ENCODE measurements around the gene GABRQ.

The GABRQ gene

DNA sequence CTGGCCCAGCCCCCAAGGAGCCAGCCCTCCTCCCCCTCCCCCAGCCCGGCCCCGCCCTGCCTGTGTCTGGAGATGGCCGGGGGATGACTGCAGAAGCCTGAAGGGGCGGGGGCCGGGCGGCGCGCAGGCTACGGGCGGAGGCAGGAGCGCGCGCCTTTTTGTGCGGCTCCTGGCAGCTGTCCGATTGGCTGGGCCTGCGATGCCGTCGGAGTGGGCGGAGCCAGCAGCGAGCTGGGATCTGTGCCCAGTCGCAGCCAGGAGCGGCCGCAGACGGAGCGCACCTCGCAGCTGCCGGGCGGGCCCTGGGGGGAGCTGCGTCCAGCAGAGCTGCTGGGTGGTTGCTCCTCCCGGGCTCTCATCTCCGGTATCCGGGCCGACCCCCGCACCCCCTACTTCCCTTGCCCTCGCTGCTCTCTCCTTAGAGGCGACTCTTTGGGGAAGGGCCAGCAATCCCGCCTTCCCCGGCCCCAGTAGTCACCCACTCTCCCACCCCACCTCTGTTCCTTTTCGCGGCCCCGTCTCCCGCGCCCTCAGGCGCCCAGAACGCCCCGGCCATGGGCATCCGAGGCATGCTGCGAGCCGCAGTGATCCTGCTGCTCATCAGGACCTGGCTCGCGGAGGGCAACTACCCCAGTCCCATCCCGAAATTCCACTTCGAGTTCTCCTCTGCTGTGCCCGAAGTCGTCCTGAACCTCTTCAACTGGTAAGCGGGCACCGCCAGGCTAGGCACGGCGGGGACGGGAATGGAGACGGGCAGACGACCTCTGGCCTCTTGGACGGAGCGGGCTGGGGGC is at the start of gene GABRQ:
GABRQ (plus strand) TSS at position 247 of the 794 bp plus-strand sequence; CDS start at position 555, 308 bp downstream.
- peak; percentile 97 for DNase-seq (ENCODE audit: low read depth, low spot score)

DNA sequence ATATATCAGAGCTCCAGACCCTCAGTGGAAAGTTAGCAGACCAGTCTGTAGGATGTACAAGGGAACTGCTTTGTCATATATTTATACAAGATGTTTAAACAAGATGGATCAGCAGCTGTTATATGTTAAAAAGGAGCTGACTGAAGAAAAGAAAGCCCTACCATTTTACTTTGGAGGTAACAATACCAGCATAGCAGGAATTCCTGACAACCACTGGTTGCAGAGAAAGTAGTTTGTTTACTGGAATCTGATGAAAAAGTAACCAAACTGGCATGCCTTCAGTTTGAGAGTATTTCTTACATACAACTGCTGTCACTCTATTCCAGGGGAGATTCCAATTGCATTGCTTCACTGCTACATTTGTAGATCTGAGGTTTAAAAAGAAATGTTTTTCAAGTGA is 49.5 kb upstream of the GABRQ start:
- no peak for DNase-seq (ENCODE audit: low read depth, low spot score)

DNA sequence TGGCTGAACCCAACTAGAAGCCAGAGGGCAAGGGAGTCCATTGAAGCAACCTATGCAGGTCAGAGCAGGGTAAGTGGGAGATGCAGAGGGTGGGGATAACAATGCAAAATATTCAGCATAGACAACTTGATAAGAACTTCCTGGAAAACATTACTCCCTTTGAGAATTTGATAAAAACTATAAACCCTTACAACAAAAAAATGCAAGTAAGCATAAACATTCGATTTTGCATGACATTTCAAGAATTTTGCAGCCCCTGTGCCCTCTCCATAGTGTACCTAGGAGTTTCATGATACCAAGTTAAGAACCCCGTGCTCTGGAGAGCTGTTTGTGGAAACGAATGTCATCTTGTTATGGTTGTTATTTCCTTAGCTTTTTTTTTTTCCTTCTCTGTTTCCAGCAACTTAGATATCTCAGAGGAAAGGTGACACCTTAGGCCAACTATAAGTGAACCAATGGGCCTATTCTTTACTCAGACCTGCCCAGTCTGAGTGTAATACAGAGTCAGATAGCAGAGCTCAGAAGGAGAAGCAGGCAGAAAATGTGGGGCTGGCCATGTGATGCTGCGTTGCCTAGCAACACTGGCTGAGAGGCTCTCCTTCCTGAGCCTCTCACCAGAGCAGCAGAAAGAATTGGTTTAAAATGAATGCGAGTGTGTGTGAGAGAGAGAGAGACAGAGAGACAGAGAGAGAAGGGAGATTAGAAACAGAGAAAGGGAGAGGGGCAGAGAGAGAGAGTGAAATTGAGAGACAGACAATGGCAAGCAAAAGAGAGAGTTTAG is 36.7 kb upstream of the GABRQ start:
- peak; percentile 14 for DNase-seq (ENCODE audit: low read depth, low spot score)

DNA sequence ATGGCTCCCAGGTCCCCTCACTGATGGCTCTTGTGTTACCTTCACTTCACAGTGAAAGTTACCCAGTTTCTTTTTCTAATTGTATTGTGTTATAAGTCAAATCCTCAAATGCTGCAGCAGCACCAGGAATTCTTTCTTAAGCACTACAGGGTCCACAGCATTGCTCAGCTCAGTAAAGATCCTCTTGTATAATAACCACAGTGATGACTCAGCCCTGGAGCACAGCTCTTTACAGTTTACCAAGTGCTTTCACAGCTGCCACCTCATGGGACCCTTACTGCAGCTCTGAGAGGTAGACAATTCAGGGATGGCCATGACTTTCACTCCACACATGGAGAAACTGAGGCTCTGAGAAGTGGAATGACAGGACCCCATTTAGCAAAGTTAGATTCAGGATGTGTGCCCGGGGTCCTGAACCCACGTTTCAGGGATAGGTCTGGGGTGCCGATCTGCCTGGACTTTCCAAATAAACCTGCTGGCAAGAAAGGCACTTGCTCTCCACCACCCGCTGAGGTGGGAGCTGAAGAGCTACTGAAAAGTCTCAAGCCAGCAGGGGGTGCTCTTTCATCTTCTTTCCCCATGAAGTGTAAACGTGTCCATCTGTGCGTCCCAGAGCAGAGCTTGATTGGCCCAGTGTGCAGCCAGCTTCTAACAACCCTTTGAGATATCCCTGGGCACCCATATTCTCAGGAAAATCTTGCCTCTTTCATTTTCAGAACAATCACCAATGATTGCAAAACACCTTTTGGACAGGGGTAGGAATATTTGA is 35.7 kb upstream of the GABRQ start:
- peak; percentile 61 for DNase-seq (ENCODE audit: low read depth, low spot score)

GRCh38 chrX:152614791-152615190 is 22.9 kb upstream of the GABRQ start:
- no peak for DNase-seq (ENCODE audit: low read depth, low spot score)

GRCh38 chrX:152619897-152620296 is 17.8 kb upstream of the GABRQ start:
- DNase-seq (ENCODE audit: low read depth, low spot score): no peak

- peak; percentile 52 for DNase-seq (ENCODE audit: low read depth, low spot score)
These were observed 5.1 kb upstream of the GABRQ start for GRCh38 chrX:152632445-152633097.

- DNase-seq (ENCODE audit: low read depth, low spot score): peak; percentile 79
These were observed 1.8 kb upstream of the GABRQ start for GRCh38 chrX:152635941-152636340.

DNA sequence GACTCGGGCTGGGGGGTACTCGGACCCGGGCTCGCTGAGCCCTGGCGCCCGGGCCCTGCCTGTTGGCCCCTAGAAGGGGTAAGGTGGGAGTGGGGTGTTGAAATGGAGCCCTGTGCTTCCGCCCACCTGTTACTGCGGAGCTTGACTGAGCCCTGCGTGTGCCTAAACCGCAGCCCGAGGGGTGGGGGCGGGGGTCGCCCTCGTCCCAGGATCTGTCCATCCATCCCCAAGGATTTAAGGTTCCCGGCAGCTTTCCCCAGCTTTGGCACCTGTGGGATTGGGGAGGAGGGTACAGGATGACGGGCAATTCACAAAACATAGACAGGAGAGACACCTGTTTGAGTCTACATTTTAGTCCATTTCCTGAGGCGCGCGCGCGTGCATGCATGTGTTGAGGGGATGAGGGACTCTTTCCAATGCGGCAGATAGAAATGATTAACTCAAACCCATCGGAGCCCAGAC is 779 bp downstream of the GABRQ start:
- no peak for DNase-seq (ENCODE audit: low read depth, low spot score)

DNA sequence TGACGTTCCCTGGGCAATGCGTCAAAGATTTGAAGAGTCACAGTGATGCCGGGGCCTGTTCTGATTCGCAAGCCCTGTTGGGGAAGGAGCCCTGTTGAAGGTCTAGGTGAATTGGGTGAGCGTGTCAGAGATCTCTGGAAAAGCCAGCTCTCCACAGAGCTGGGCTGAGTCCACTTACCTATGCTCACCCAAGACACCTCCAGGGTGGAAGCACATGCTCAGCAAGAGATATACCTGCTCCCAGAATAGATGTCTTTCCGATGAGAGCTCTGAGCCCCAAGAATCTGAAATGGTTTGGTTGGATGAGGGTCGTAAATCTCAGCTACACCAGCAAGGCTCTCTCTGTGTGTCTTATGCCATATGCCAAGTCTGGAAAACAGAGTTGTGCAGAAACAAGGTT is 1.7 kb downstream of the GABRQ start:
- DNase-seq (ENCODE audit: low read depth, low spot score): no peak

GRCh38 chrX:152640034-152640818 is 2.5 kb downstream of the GABRQ start:
- DNase-seq (ENCODE audit: low read depth, low spot score): no peak

- DNase-seq (ENCODE audit: low read depth, low spot score): peak; percentile 79
These were observed 3.7 kb downstream of the GABRQ start for GRCh38 chrX:152641256-152641875.

GRCh38 chrX:152641996-152642395 is 4.3 kb downstream of the GABRQ start:
- peak; percentile 78 for DNase-seq (ENCODE audit: low read depth, low spot score)

DNA sequence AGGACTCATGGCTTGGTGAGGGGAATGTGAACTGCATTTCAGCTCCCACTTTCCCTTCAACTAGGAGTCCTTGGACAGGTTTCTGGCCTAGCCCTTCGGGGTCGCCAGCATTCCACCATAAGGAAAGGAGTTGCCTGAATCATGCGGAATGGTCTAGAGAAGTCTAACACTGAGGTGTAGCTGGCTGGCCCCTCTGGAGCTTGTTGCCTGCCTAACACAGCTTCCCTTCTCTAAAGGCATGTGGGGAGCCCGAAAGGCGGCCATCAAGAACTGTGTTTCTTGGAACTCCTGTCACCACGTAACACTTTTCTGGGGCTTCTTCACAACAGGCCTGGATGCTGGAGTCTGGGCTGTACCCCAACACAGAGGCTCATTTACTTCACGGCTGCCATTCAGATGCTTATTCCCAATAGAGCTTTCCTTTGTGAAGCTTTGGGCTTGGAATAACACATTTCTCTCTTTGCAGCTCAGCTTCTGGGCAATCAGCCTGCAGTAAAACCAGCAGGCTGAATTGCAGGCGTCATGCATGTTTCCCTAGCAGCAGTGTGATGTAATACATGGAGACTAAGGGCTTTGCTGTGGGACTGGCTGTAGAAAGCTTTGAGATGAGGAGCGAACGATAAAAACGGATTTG is 5.4 kb downstream of the GABRQ start:
- DNase-seq (ENCODE audit: low read depth, low spot score): no peak

- no peak for DNase-seq (ENCODE audit: low read depth, low spot score)
These were observed 9.3 kb downstream of the GABRQ start for GRCh38 chrX:152646961-152647360.

DNA sequence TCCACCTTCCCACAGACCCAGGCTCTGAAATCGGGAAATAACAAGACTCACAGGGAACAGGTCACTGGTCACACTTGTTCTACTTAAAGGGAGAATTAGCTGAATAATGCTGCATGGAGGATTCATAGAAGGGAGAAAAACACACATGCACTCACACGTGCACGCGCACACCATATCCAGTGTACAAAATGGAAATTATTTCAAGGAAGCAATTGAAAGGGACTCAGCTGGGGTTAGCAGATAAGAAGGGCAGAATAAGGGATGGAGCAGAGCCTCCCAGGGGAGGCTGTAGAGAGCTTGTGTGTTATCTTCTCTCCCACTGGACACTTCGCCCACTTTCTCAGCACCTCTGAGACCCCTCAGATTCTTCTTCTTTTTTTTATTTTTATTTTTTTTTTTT is 10.3 kb downstream of the GABRQ start:
- no peak for DNase-seq (ENCODE audit: low read depth, low spot score)

DNA sequence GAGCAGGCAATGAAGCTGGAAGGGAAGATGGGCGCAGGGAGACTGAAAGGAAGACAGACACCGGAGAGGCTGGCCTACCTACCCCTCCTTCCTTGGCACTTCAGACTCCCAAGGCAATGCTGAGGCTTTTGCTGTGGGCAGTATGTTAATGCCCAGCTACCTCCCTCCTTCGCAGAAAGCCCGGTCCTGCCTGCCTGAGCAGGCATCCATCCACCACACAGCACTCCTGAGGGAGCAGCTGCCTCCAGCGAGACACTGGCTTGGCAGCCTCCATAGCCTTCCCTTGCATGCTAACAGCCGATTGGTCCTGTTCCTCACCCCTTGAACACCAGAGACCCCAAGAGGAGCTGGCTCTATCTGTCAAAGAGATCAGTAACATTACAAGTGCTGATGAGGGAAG is 14.4 kb downstream of the GABRQ start:
- no peak for DNase-seq (ENCODE audit: low read depth, low spot score)

DNA sequence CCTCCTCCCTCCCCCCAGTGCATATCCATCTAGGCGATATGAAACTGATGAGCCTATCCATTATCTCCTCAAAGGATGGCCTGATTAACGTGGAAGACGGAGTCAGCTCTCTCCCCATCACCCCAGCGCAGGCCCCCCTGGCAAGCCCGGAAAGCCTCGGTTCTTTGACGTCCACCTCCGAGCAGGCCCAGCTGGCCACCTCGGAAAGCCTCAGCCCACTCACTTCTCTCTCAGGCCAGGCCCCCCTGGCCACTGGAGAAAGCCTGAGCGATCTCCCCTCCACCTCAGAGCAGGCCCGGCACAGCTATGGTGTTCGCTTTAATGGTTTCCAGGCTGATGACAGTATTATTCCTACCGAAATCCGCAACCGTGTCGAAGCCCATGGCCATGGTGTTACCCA is 14.8 kb downstream of the GABRQ start:
- no peak for DNase-seq (ENCODE audit: low read depth, low spot score)

GRCh38 chrX:152656087-152656486 is 18.4 kb downstream of the GABRQ start:
- DNase-seq (ENCODE audit: low read depth, low spot score): no peak

DNA sequence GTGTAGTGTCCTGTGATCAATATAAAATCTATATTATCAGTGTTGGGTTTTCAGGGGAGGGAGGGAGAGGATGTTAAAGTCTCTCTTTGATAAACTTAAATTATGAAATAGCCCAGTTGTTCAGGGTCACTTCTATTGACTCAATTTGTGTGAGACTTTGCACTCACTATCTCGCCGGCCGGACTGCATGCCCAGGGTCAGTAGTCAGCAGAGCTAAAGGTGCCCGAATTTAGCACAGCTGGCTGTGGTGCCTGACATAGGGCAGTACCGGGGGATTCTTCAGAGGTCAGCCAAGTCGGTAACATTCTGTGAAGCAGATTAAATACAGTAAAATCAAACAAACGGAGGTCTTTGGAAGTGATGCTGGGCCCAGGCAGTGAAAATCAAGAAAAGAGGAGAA is 19.2 kb downstream of the GABRQ start:
- no peak for DNase-seq (ENCODE audit: low read depth, low spot score)
